Head of caudate nucleus (tissue), 42 donors: ENCODE data around the gene RDH13.
A peak's percentile ranks its signal among the peaks of the same experiment; 100 is the strongest.
"Not testable (repeated sequence)": the region's sequence is repeated elsewhere in the genome, so short reads cannot be mapped to it uniquely, and the experiment has no call there.

Source experiments
- DNase-seq, 42 donors: peaks; one replicate each; pipeline versions ENCODE4 v3.0.0 to v3.0.0-alpha.2; 2020 to 2021; ENCODE audit warnings: mixed read lengths in 7 of 42
- intact Hi-C: fragments of 100-400 bp; cut with DNase I; formaldehyde crosslinking; loops from one replicate; pipeline ENCODE4 v1.15.0; 2022

The RDH13 gene

GRCh38 chr19:55032170-55032800, 30.7 kb downstream of the RDH13 start:
- DNase-seq = no peak
- intact Hi-C loops = no loop called here

DNA sequence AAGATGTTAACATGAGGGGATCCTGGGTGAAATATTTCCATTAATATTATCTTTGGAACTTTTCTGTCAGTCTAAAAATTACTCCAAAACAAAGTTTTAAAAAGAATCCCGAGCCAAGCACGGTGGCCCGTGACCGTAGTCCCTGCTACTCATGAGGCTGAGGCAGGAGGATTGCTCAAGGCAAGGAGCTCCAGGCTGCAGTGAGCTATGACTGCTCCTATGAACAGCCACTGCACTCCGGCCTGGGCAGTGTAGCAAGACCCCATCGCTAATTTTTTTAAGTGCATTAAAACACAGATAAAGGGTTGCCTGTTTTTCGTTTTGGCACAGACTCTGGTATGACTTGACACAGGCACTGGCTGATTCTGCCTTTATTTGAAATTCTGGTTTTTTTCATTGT, 31.8 kb downstream of the RDH13 start:
- no peak for DNase-seq
- intact Hi-C loops = no loop called here

DNA sequence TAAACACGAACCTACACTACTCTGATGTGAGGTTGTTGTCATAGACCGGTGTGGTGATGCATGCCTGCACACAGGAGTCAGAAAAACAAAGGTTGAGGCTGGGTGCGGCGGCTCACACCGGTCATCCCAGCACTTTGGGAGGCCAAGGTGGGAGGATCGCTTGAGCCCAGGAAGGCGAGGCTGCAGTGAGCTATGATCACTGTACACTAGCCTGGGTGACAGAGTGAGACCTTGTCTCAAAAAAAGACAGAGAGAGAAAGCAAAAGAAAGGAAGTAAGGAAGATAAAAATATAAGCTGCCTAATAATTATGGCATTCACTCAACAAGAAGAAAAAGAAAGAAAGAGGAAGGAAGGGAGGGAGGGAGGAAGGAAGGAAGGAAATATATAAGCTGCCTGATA, 34.2 kb downstream of the RDH13 start:
- intact Hi-C loops = no loop called here

GRCh38 chr19:55027472-55028337, 35.2 kb downstream of the RDH13 start:
- intact Hi-C loops = no loop called here
- DNase-seq = no peak

More for the DNA sequence above, 34.2 kb downstream of the RDH13 start:
- DNase-seq = no peak

DNA sequence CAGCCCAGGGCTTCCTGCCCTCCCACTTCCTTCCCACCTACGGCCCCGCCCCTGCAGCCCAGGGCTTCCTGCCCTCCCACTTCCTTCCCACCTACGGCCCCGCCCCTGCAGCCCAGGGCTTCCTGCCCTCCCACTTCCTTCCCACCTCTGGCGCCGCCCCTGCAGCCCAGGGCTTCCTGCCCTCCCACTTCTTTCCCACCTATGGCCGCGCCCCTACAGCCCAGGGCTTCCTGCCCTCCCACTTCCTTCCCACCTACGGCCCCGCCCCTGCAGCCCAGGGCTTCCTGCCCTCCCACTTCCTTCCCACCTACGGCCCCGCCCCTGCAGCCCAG, 35.8 kb downstream of the RDH13 start:
- intact Hi-C loops = not testable (repeated sequence)

DNA sequence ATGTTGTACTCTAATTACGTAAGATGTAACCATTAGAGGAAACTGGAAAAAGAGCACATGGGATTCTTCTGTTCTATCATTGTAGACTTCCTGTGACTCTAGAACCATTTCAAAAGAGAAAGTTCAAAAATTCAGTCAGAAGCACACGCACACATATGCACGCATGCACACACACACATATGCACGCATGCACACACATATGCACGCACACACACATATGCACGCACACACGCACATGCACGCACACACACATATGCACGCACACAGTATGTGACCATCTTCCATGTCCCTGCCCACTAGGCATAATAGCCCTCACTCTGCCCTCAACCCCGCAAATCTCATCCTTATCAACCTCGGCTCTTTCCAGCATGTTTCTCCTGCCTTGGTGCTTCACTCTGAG, 38.8 kb downstream of the RDH13 start:
- intact Hi-C loops = no loop called here
- no peak for DNase-seq

More for the DNA sequence above, 35.8 kb downstream of the RDH13 start:
- not testable (repeated sequence) for DNase-seq

DNA sequence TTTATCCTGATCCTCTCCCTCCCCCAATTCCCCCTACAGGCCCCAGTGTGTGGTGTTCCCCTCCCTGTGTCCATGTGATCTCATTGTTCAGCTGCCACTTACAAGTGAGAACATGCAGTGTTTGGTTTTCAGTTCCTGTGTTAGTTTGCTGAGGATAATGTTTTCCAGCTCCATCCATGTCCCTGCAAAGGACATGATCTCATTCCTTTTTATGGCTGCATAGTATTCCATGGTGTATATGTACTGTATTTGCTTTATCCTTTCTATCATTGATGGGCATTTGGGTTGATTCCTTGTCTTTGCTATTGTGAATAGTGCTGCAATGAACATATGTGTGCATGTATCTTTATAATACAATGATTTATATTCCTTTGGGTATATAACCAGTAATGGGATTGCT, 42.6 kb downstream of the RDH13 start:
- intact Hi-C loops, DNase-seq: not testable (repeated sequence)

DNA sequence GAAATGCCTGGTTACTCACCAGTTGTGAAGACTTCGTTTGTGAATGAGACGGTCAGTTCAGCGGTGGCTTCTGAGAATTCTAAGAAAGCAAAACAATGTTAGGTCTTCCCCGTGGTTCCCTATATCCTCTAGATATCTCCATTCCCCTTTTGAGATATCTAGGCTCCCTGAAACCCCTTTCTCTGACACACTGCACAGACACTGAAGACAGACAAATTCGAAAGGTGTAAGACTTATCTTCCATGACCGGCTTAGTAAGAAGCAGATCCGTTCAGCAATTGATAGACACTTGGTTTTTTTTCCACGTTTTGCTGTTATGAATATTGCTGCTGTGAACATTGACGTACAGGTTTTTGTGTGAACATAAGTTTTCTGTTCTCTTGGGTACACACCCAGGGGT, 44.3 kb downstream of the RDH13 start:
- intact Hi-C loops = no loop called here
- DNase-seq = no peak

DNA sequence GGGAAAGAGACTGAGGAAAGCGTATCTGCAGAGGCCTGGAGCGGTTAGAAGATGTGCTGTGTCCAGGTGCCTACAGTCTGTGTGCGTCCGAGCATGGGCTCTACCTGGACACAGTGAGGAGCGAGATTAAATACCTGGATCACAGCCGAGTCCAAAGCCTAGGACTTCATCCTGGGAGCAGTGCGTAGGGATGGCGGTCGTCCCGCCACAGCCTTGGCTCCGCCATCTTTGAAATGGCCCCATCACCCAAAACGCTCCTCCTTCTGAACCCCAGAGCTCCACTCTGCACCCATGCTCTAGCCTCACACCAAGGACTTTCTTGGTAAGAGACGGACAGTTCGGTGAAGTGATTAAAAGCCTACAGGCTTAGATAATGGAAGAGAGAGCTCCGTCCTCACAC, 44.7 kb downstream of the RDH13 start:
- DNase-seq = no peak
- intact Hi-C loops = no loop called here

DNA sequence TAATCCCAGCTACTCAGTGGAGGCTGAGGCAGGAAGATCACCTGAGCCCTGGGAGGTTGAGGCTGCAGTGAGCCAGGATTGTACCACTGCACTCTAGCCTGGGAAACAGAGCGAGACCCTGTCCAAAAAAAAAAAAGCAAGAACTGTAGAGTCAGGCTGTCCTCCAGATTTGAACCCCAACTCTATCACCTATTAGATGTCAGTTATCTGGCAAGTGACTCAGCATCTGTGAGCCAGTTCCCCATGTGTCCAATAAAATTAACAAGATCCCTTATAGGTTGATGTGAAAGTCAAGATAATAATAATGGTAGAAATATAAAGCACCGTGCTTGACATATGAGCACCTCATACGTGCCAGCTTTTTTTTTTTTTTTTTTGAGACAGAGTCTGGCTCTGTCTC, 46.9 kb downstream of the RDH13 start:
- no peak for DNase-seq
- intact Hi-C loops = no loop called here

- intact Hi-C loops = no loop called here
- no peak for DNase-seq
These were observed 47.8 kb downstream of the RDH13 start for GRCh38 chr19:55015126-55015525.

- DNase-seq = no peak
- intact Hi-C loops = no loop called here
These were observed 48.2 kb downstream of the RDH13 start for GRCh38 chr19:55014714-55015113.

GRCh38 chr19:55013596-55013995, 49.4 kb downstream of the RDH13 start:
- intact Hi-C loops = no loop called here
- peak in 1 of 42 donors; percentile 4 for DNase-seq

GRCh38 chr19:55012306-55012705, 50.6 kb downstream of the RDH13 start:
- intact Hi-C loops = no loop called here
- DNase-seq = peak in 1 of 42 donors; percentile 30

GRCh38 chr19:55010561-55010960, 52.4 kb downstream of the RDH13 start:
- intact Hi-C loops, DNase-seq: not testable (repeated sequence)

DNA sequence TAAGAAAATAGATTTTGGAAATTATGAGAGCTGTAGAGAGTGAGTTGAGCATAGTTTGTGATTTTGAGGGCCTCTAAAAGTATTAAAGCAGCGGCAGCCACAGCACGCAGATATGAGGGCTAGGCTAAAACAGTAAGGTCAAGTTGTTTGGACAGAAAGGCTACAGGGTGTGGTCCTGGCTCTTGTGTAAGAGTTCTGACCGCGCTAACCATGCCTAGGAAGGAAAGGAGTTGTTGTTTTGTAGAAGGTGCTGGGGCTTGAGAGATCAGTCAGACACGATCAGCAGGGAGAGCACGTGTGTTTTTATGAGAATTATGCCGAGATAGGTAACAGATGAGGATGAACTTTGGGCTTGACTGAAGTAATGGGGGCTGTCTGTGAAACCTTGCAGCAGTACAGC, 54.2 kb downstream of the RDH13 start:
- intact Hi-C loops, DNase-seq: not testable (repeated sequence)

GRCh38 chr19:55008189-55008588, 54.8 kb downstream of the RDH13 start:
- intact Hi-C loops = not testable (repeated sequence)

DNA sequence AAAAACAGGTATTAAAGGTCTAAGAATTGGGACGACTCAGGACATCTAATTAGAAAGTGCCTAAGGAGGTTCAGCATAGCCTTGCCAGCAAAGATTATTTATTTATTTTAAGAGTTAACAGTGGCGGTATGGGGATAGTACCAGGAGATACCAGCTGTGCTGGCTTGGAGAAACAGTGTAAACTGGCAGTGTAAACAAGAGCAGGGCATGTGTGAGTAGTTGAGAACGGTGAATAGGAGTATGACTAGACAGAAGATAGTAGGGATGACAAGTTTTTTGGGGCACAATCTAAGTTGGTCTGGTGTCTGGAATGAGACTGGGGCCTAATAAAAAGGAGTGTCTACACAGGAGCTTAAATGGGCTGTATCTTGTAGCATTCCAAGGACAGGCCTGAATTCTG, 55.4 kb downstream of the RDH13 start:
- intact Hi-C loops, DNase-seq: not testable (repeated sequence)

More at GRCh38 chr19:55008189-55008588, 54.8 kb downstream of the RDH13 start:
- not testable (repeated sequence) for DNase-seq

- DNase-seq, intact Hi-C loops: not testable (repeated sequence)
These were observed 56.2 kb downstream of the RDH13 start for GRCh38 chr19:55006795-55007194.

DNA sequence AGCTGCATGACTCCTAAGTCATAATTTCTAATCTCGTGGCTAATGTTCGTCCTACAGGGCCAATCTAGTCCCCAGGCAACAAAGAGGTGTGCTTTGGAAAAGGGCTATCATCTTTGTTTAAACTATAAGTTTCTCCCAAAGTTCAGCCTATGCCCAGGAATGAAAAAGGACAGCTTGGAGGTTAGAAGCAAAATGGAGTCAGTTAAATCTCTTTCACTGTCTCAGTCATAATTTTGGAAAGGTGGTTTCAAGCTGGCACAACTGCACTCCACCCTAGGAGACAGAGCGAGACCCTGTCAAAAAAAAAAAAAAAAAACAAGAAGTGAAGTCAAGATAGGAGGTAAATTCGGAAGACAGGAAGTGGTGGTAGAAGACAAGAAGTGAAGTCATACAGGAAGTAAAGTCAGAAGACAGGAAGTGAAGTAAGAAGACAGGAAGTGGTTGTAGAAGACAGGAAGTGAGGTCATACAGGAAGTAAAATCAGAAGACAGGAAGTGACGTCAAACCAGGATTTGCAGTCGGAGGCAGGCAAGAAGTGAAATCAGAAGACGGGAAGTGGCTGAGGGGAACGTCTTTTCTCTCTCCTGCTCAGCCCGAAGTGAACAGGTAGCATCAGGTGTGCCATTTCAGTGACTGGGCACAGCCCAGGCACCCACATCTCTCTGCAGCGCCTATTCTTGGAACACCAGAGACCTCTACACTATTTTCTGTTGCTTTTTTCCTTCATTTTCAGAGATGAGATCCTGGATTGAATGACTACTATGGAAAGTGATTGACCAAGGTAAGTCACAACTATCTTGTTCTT, 57.1 kb downstream of the RDH13 start:
- DNase-seq = peak in 20 of 42 donors; percentile 10 to 70 (median 18)
- intact Hi-C loops = no loop called here
